Medulla oblongata (tissue), 1 donor: ENCODE data around the gene CRHR2.
"Not testable (repeated sequence)": the region's sequence is repeated elsewhere in the genome, so short reads cannot be mapped to it uniquely, and the experiment has no call there.

Experiments used
- DNase-seq: peaks from one replicate; pipeline ENCODE4 v3.0.0-alpha.2; 2015; ENCODE audit errors: extremely low spot score

CRHR2 gene

GRCh38 chr7:30682212-30683083, at the start of gene CRHR2:
Gene CRHR2 (minus strand): TSS chr7:30682456. CDS start chr7:30682280, 176 bp downstream.
- DNase-seq, result no peak

GRCh38 chr7:30731581-30731980, 49.3 kb upstream of the CRHR2 start:
- no peak for DNase-seq

GRCh38 chr7:30730996-30731395, 48.7 kb upstream of the CRHR2 start:
- DNase-seq, result no peak

GRCh38 chr7:30730097-30730496, 47.8 kb upstream of the CRHR2 start:
- no peak for DNase-seq

DNA sequence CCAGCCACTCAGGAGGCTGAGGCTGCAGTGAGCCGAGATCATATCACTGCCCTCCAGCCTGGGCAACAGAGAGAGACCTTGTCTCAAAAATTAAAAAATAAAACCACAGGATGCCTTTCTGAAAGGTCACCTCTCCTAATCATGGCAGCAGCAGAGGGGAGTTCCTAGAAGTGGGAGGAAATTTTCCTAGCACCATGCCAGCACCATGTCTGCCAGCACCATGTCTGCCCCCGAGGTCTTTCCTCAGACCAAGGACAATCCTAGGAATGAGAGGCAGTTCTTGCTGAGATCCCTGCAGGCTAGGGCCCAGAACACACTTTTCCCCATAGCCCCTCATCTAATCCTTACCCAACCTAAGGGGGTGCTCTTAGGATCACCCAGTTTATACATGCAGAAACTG, 47.4 kb upstream of the CRHR2 start:
- no peak for DNase-seq

- DNase-seq, result no peak
Observed at GRCh38 chr7:30728591-30729100, 46.4 kb upstream of the CRHR2 start.

- no peak for DNase-seq
Observed at GRCh38 chr7:30727061-30727945, 45.0 kb upstream of the CRHR2 start.

- DNase-seq, result no peak
Observed at GRCh38 chr7:30726296-30727006, 44.2 kb upstream of the CRHR2 start.

DNA sequence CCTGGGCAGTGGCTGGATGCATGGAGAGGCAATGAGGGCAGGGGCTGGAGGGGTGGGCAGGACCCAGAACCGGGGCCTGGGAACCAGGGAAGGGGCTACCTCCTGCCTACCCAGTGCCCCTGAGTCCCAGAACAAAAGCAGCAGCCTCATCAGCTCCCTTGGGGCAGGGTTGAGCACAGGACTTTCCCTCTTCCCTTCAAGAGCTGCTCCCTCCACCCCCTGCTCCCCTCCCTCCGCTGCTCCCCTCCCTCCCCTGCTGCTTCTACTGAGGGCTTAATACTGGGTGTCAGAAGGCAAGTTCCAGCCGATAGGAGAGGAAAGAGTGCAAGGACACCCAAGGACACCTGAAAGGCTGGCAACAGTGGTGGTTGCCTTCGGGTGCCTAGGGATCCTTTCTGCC, 41.5 kb upstream of the CRHR2 start:
- DNase-seq, result no peak

GRCh38 chr7:30722671-30723070, 40.4 kb upstream of the CRHR2 start:
- no peak for DNase-seq

DNA sequence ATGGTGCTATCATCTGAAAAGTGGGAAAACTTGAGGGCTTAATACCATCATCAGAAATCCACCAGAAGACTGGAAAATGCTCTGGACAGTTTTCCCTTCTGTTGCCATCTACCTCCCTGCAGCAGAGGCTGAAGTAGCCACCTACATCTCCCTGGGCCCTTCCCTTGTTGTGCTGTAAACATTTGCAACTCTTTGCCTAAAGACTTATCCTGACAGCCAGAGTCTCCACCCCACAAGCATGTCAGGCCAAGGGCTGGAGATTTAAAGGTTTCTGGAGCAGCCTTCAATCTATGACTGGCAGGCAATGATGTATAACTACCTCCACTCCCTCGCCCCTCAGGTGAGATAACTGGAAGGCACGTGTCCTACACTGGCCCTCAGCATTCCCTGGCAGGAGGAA, 39.9 kb upstream of the CRHR2 start:
- no peak for DNase-seq

- DNase-seq, result no peak
Observed at GRCh38 chr7:30721211-30721610, 39.0 kb upstream of the CRHR2 start.

- DNase-seq, result not testable (repeated sequence)
Observed at GRCh38 chr7:30719434-30719833, 37.2 kb upstream of the CRHR2 start.

GRCh38 chr7:30717181-30717580, 34.9 kb upstream of the CRHR2 start:
- DNase-seq, result no peak

DNA sequence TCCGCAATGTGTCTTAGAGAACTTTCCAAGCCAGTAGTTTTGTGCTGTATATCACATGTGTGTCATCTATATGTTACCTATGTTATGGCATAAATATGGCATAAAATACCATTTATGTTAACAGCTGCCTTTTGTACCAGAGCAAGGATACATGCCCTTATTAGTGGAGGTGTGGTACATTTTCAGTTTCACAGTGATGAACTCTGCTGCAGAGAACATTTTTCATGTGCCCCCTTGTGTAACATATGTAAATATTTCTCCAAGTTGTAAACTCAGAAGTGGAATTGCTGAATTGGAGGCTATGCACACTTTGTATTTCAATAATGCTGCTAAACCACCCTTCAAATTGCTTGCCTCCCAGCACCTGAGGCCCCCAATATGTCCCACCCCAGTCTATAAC, 31.9 kb upstream of the CRHR2 start:
- no peak for DNase-seq

DNA sequence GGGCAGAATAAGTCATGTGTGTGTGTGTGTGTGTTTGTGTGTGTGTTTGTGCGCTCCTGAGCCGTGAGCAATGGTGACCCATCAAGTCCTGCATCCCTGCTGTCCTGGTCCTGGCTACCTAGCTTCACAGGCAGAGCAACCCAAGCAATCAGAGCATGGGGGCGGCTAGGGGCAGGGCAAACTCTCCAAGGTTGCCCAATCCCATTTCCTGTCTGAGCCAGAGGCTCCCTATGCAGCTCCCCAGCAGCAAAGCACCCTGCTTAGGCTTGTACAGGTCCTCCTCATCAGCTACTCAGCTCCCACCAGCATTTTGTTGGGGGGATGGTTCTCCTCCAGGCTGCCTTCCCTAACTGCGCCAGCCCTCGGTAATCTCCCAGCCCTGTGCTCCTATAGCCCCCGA, 31.1 kb upstream of the CRHR2 start:
- DNase-seq, result no peak

DNA sequence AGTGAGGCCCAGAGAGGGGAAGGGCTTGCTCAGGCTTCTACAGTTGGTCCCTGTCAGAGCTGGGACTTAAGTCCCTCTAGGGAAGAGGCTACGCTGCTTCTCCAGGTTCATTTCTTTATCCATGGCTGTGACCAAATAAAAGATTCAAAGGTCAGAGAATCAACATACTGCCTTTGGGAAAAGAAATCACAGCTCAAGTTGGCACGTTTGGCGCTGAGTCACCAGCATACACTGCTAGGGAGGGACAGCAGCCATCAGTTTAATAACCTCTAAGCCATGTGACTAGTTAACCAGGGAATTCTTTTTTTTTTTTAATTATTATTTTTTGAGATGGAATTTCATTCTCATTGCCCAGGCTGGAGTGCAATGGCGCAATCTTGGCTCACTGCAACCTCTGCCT, 28.4 kb upstream of the CRHR2 start:
- DNase-seq, result no peak

DNA sequence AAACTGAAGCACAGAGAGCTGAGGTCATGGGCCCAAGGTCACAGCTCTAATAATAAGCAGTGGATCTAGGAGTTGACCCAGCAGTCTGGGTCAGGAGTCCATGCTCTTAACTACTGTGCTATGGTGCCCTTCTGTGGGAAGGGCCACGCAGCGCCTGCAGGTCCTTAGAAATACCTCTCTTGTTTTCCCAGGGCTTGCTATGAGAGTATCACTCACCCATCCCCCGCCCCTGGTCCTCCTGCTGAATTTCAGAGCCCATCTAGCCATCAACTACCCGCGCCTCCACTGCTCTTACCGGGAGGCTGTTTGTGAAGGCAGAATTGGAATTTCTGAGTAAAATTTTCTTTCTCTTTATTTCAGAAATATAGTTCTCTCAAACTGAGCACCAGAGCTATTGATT, 27.3 kb upstream of the CRHR2 start:
- no peak for DNase-seq

DNA sequence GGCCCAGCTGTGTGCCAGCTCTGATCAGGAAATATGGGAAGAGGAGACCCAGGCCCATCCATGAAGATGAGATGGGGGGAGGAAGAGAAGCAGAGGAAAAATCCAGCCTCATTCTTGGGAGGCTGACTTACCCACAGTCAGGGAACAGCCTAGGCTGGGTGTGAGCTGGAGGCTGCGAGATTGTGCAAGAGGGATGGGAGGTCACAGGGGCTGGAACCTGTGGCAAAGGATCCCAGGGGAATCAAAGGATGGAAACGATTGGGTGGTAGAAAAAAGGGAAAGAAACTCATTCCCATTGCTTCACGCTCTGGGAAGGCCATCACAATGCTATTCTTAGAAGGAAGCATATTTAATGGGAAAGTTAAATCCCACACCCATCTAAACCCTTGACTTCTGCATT, 26.7 kb upstream of the CRHR2 start:
- DNase-seq, result no peak

DNA sequence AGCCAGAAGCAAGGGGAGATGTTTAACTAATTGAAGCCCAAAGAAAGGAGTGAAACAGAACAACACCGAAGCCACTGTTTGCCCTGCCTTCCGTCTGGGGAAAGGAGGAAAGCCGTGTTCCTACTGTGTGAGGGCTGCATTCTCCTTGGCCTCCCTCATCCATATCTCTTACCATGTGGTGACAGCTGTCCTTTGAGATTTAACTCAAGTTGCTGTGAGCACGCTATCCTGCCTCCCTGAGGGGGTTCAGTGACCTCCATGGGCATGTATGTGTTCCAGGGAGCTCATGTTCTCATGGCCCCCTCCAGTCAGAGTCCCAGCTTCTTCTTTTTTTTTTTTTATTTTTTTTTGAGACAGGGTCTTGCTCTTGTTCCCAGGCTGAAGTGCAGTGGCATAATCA, 26.2 kb upstream of the CRHR2 start:
- DNase-seq, result no peak

- no peak for DNase-seq
Observed at GRCh38 chr7:30707391-30708357, 25.4 kb upstream of the CRHR2 start.
